HepG2 (cell line): ENCODE measurements around the gene IBTK. TPM values are rescaled to one million over a fixed set of nuclear protein-coding genes. Genes with fewer than 3 reads are reported as not detected.
A peak's percentile ranks its signal among the peaks of the same experiment; 100 is the strongest.

Experiments used
- KDM5A ChIP-seq: fragments of 200-600 bp; sonication (generic); IDR thresholded peaks from 2 replicates; pipeline ENCODE4 v1.7.0; 2018; ENCODE audit warnings: antibody characterized with exemption, mild to moderate bottlenecking, low read length, borderline replicate concordance
- MED1 ChIP-seq: sonication (generic); formaldehyde crosslinking; IDR thresholded peaks from 2 replicates; pipeline ENCODE4 v1.4.0; 2020; ENCODE audit warnings: missing genetic modification reagents
- MIER2 ChIP-seq: IDR thresholded peaks from 2 replicates; pipeline ENCODE4 v1.6.1; 2016; ENCODE audit warnings: missing biosample characterization, missing genetic modification reagents
- NFYC ChIP-seq: IDR thresholded peaks from 2 replicates; pipeline ENCODE4 v1.6.1; 2016; ENCODE audit warnings: missing genetic modification reagents, missing compliant biosample characterization
- NR2F6 ChIP-seq, 2 experiments: IDR thresholded peaks; 2 replicates each; pipeline ENCODE4 v1.6.1; 2016; ENCODE audit warnings: antibody characterized with exemption in 1 of 2, mild to moderate bottlenecking in 1 of 2
- SRY ChIP-seq: sonication (generic); formaldehyde crosslinking; IDR thresholded peaks from 2 replicates; pipeline ENCODE4 v1.8.0; 2022; ENCODE audit warnings: mild to moderate bottlenecking, missing genetic modification reagents
- ZBTB1 ChIP-seq: sonication (generic); formaldehyde crosslinking; IDR thresholded peaks from 2 replicates; pipeline ENCODE4 v1.4.0; 2020; ENCODE audit warnings: missing genetic modification reagents, borderline replicate concordance
- ZNF292 ChIP-seq: sonication (generic); formaldehyde crosslinking; IDR thresholded peaks from 2 replicates; pipeline ENCODE4 v1.8.1; 2022; ENCODE audit warnings: mild to moderate bottlenecking, low read depth, missing genetic modification reagents, borderline replicate concordance
- ZNF343 ChIP-seq: sonication (generic); formaldehyde crosslinking; IDR thresholded peaks from 2 replicates; pipeline ENCODE4 v1.4.0; 2020; ENCODE audit warnings: mild to moderate bottlenecking, missing genetic modification reagents
- ZNF350 ChIP-seq: sonication (generic); formaldehyde crosslinking; IDR thresholded peaks from 2 replicates; pipeline ENCODE4 v1.4.0; 2020; ENCODE audit warnings: mild to moderate bottlenecking, low read depth, missing genetic modification reagents, borderline replicate concordance
- ZNF354B ChIP-seq: sonication (generic); formaldehyde crosslinking; IDR thresholded peaks from 2 replicates; pipeline ENCODE4 v1.8.0; 2022; ENCODE audit warnings: mild to moderate bottlenecking, missing genetic modification reagents
- ZNF367 ChIP-seq: sonication (generic); formaldehyde crosslinking; IDR thresholded peaks from 2 replicates; pipeline ENCODE4 v1.4.0; 2020; ENCODE audit warnings: missing genetic modification reagents, borderline replicate concordance
- polyA plus RNA-seq, 8 experiments: library from polyadenylated mRNA; depleted of rRNA in 3 of 8; stranded (reverse) in 7 of 8; unstranded in 1 of 8; fragments of >200 nt; fragmentation: Illumina TruSeq in 4 of 8; extraction: Trizol in 4 of 8; gene quantifications; 2 replicates each; pipeline versions ENCODE4 v1.2.1 to v1.2.3, GENCODE V29; 2011 to 2016; ENCODE audit warnings: low read depth in 4 of 8, missing spikeins in 1 of 8, mixed read lengths in 1 of 8; ENCODE audit not compliant: insufficient read depth in 1 of 8
- total RNA-seq, 5 experiments: library from RNA; depleted of rRNA; stranded (reverse); fragments of >200 nt; fragmentation: Illumina TruSeq; extraction: Trizol; gene quantifications; 2 replicates each; pipeline ENCODE4 v1.2.3, GENCODE V29; 2016; ENCODE audit warnings: low read depth in 1 of 5
- TF ChIP-seq, protein P1 (sequence below): sonication (generic); formaldehyde crosslinking; IDR thresholded peaks from 2 replicates; pipeline ENCODE4 v1.4.0; 2020; ENCODE audit warnings: missing genetic modification reagents, borderline replicate concordance
- TF ChIP-seq, protein P2 (sequence below): sonication (generic); formaldehyde crosslinking; IDR thresholded peaks from 2 replicates; pipeline ENCODE4; 2020; ENCODE audit warnings: missing genetic modification reagents, mild to moderate bottlenecking, borderline replicate concordance
- TF ChIP-seq, protein P3 (sequence below): sonication (generic); formaldehyde crosslinking; IDR thresholded peaks from 2 replicates; pipeline ENCODE4 v1.5.0; 2020; ENCODE audit warnings: mild to moderate bottlenecking, missing genetic modification reagents
- TF ChIP-seq, protein P4 (sequence below): IDR thresholded peaks from 2 replicates; pipeline ENCODE4 v1.6.1; 2018; ENCODE audit warnings: missing genetic modification reagents, mild to moderate bottlenecking, missing compliant biosample characterization

IBTK gene
- total and polyA plus RNA-seq, 2 of the 13 experiments (the other 11 are each of a cell fraction or from before 2014, with no cell fraction given): 23.8 to 60.0 TPM

DNA sequence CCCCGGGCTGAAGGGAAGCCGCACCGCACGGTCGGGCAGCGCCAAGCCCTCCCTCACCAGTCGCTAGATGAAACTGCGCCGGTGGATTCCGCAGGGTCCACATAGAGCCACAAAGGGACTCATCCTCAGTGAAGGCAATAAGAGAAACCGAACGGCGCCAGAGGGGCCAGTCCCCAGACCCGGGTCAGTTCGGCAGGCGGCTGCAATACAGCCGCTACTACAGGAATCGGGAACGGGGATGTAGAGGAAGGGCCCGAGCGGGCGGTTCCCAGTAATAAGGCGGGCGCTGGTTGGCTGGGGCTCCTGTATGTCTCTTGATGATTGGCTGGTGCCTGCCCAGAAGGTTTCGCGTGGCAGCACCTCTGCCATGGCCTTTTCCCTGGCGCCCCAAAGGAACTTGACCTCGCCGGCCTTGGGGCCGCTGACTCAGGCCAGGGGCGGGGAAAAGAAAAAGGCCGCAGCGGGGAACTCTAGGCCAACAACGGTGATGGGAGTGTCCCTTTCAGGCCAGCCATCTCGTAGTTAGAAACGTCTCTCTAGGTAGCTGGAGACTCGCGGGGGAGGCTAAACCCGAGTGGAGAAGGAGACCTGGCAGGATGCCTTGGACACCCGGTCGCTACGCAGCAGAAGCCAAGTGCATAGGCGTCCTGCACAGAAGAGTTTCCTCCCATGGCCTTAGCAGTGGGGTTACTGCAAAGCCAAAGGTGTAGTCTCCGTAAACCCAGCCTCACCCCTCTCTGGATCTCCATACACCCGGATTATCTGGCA is at the start of gene IBTK (continued):
- TF ChIP-seq ZNF350 (CRISPR knock-in tag) (peak; percentile 58; the same call in 1 of the 2 replicates), ZNF367 (no peak), ZNF343 (CRISPR knock-in tag) (no peak), SRY (CRISPR knock-in tag) (peak; percentile 24), KDM5A (peak; percentile 64), ZNF354B (CRISPR knock-in tag) (no peak; the same call in 1 of the 2 replicates), ZNF292 (CRISPR knock-in tag) (peak; percentile 38; the same call in 1 of the 2 replicates), MIER2 (CRISPR knock-in tag) (no peak), NFYC (CRISPR knock-in tag) (peak; percentile 98), MED1 (0 out of 2 replicates have a peak, but pooled peaks have one; percentile 18), NR2F6 (IDR thresholded peaks at IDR 0.05) (peak; percentile 92), NR2F6 (CRISPR knock-in tag; IDR thresholded peaks at IDR 0.05) (peak; percentile 88), ZBTB1 (CRISPR knock-in tag) (no peak)
- TF ChIP-seq, protein P1, sequence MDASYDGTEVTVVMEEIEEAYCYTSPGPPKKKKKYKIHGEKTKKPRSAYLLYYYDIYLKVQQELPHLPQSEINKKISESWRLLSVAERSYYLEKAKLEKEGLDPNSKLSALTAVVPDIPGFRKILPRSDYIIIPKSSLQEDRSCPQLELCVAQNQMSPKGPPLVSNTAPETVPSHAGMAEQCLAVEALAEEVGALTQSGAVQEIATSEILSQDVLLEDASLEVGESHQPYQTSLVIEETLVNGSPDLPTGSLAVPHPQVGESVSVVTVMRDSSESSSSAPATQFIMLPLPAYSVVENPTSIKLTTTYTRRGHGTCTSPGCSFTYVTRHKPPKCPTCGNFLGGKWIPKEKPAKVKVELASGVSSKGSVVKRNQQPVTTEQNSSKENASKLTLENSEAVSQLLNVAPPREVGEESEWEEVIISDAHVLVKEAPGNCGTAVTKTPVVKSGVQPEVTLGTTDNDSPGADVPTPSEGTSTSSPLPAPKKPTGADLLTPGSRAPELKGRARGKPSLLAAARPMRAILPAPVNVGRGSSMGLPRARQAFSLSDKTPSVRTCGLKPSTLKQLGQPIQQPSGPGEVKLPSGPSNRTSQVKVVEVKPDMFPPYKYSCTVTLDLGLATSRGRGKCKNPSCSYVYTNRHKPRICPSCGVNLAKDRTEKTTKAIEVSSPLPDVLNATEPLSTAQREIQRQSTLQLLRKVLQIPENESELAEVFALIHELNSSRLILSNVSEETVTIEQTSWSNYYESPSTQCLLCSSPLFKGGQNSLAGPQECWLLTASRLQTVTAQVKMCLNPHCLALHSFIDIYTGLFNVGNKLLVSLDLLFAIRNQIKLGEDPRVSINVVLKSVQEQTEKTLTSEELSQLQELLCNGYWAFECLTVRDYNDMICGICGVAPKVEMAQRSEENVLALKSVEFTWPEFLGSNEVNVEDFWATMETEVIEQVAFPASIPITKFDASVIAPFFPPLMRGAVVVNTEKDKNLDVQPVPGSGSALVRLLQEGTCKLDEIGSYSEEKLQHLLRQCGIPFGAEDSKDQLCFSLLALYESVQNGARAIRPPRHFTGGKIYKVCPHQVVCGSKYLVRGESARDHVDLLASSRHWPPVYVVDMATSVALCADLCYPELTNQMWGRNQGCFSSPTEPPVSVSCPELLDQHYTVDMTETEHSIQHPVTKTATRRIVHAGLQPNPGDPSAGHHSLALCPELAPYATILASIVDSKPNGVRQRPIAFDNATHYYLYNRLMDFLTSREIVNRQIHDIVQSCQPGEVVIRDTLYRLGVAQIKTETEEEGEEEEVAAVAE (CRISPR knock-in tag): peak; percentile 100
- TF ChIP-seq, protein P2, sequence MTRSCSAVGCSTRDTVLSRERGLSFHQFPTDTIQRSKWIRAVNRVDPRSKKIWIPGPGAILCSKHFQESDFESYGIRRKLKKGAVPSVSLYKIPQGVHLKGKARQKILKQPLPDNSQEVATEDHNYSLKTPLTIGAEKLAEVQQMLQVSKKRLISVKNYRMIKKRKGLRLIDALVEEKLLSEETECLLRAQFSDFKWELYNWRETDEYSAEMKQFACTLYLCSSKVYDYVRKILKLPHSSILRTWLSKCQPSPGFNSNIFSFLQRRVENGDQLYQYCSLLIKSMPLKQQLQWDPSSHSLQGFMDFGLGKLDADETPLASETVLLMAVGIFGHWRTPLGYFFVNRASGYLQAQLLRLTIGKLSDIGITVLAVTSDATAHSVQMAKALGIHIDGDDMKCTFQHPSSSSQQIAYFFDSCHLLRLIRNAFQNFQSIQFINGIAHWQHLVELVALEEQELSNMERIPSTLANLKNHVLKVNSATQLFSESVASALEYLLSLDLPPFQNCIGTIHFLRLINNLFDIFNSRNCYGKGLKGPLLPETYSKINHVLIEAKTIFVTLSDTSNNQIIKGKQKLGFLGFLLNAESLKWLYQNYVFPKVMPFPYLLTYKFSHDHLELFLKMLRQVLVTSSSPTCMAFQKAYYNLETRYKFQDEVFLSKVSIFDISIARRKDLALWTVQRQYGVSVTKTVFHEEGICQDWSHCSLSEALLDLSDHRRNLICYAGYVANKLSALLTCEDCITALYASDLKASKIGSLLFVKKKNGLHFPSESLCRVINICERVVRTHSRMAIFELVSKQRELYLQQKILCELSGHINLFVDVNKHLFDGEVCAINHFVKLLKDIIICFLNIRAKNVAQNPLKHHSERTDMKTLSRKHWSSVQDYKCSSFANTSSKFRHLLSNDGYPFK (CRISPR knock-in tag): no peak
- TF ChIP-seq, protein P3, sequence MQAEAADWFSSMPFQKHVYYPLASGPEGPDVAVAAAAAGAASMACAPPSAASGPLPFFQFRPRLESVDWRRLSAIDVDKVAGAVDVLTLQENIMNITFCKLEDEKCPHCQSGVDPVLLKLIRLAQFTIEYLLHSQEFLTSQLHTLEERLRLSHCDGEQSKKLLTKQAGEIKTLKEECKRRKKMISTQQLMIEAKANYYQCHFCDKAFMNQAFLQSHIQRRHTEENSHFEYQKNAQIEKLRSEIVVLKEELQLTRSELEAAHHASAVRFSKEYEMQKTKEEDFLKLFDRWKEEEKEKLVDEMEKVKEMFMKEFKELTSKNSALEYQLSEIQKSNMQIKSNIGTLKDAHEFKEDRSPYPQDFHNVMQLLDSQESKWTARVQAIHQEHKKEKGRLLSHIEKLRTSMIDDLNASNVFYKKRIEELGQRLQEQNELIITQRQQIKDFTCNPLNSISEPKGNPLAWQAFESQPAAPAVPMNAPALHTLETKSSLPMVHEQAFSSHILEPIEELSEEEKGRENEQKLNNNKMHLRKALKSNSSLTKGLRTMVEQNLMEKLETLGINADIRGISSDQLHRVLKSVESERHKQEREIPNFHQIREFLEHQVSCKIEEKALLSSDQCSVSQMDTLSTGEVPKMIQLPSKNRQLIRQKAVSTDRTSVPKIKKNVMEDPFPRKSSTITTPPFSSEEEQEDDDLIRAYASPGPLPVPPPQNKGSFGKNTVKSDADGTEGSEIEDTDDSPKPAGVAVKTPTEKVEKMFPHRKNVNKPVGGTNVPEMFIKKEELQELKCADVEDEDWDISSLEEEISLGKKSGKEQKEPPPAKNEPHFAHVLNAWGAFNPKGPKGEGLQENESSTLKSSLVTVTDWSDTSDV: peak; percentile 50; the same call in 1 of the 2 replicates
- TF ChIP-seq, protein P4, sequence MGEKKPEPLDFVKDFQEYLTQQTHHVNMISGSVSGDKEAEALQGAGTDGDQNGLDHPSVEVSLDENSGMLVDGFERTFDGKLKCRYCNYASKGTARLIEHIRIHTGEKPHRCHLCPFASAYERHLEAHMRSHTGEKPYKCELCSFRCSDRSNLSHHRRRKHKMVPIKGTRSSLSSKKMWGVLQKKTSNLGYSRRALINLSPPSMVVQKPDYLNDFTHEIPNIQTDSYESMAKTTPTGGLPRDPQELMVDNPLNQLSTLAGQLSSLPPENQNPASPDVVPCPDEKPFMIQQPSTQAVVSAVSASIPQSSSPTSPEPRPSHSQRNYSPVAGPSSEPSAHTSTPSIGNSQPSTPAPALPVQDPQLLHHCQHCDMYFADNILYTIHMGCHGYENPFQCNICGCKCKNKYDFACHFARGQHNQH (CRISPR knock-in tag): no peak; the same call in 1 of the 2 replicates
